Occipital lobe (tissue), 2 donors: ENCODE measurements around the gene OCSTAMP. TPM values are rescaled to one million over a fixed set of nuclear protein-coding genes. Genes with fewer than 3 reads are reported as not detected.

Experiments used
- DNase-seq: peaks from one replicate; lab custom pipeline; 2025; lab: John Stamatoyannopoulos, UW
- total RNA-seq: library from RNA; depleted of rRNA; stranded (reverse); fragments of >200 nt; gene quantifications from one replicate; pipeline ENCODE4 v1.2.3, GENCODE V29; 2014

The OCSTAMP gene
- total RNA-seq, result not detected

- no peak for DNase-seq
Measured at GRCh38 chr20:46550461-46550860, at the start of gene OCSTAMP. Gene OCSTAMP (minus strand): TSS chr20:46550654. CDS start chr20:46550560, 94 bp downstream.

- DNase-seq, result no peak
Measured at GRCh38 chr20:46599227-46599987, 49.0 kb upstream of the OCSTAMP start.

GRCh38 chr20:46595933-46596332, 45.5 kb upstream of the OCSTAMP start:
- DNase-seq, result no peak

DNA sequence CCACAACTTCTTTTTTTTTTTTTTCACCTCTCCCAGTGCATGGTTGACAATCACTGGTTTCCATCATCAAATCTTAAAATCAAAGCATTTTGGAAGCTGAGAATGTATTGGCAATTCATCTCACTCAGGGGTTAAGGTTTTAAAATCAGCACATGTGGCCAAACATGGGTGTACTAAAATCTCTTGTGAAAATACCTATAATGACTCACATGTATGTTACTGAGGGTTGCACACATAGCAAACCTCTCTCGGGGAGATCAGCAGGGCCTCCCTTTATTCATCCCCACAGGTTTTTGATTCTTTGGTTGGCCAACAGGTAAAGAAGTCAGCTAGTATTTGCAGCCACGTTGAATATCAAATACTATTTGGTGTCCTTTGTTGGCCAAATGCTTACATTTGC, 44.3 kb upstream of the OCSTAMP start:
- DNase-seq, result no peak

GRCh38 chr20:46592580-46593362, 42.3 kb upstream of the OCSTAMP start:
- DNase-seq, result no peak

- DNase-seq, result no peak
Measured at GRCh38 chr20:46590443-46590842, 40.0 kb upstream of the OCSTAMP start.

DNA sequence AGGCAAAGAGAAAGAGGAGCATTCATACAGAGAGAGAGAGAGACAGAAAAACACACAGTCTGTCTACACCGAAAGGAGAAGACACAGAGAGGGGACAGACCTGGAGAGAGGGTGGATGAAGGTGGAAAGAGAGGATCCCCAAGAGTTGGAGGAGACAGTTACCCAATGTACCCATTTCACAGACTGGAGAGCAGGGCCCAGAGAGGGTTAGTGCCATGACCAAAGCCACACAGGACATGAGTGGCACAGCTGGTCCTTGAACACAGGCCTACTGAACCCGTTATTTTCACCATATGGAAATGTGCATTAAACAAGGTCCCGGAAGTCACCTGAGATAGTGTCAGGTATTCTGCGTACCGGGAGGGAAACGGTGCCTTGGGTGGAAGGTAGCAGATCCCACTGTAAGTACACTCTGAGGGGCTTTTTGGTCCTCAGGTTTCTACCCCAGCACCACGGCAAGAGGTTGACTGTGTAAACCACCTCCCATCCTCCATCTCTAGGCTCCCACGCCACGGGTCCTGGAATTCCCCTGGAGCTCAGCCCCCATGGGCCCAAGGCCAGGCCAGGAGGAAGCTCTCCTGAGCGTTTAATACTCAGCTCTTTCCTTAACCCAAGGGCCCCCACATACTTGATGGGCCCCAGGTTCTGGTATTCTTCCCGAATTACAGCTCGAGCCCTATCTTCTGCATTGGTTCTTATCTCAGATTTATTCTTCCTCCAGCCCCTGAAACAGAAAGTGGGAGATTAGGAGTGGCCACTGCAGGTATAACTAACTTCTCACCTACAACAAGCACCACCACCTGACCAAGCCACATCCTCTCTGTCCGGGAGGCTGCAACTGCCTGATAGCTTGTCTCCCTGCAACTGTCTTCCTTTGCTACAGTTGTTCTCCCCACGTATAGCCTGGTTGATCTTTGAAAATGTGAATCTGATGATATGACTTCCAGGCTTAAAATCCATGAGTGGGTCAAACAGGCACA, 38.4 kb upstream of the OCSTAMP start:
- DNase-seq, result no peak

DNA sequence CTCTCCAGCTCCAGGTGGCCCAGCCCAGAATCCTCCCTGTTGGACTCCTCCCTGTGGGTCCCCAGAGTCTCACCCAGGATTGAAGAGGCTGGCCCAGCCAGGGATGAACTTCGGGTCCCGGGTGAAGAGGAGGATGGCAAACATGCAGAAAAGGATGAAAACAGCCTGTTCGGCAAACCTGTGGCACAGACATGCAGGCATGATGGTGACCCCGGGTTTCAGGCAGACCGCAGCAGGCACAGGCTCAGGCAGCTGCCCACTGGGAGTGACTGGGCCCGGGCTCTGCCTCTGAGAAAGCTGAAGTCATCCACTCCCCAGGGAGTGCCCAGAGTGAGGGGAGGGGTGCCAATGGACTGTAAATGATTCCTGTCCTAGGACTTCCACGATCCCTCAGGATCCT, 37.5 kb upstream of the OCSTAMP start:
- DNase-seq, result no peak

DNA sequence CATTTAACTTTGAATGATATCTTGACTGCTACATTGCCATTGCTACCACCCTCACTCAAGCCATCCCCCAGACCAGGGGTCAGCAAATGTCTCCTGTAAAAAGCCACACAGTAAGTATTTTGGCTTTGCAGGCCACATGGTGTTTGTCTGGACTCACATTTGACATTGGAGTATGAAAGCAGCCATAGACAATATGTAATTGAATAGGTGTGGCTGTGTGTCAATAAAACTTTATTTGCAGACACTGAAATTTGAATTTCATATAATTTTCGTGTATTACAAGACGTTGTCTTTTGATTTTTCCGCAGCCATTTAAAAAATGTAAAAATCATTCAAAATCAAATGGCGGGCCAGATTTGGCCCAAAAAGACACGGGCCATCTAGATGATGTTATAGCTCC, 36.3 kb upstream of the OCSTAMP start:
- no peak for DNase-seq

GRCh38 chr20:46584508-46584907, 34.1 kb upstream of the OCSTAMP start:
- DNase-seq, result no peak

DNA sequence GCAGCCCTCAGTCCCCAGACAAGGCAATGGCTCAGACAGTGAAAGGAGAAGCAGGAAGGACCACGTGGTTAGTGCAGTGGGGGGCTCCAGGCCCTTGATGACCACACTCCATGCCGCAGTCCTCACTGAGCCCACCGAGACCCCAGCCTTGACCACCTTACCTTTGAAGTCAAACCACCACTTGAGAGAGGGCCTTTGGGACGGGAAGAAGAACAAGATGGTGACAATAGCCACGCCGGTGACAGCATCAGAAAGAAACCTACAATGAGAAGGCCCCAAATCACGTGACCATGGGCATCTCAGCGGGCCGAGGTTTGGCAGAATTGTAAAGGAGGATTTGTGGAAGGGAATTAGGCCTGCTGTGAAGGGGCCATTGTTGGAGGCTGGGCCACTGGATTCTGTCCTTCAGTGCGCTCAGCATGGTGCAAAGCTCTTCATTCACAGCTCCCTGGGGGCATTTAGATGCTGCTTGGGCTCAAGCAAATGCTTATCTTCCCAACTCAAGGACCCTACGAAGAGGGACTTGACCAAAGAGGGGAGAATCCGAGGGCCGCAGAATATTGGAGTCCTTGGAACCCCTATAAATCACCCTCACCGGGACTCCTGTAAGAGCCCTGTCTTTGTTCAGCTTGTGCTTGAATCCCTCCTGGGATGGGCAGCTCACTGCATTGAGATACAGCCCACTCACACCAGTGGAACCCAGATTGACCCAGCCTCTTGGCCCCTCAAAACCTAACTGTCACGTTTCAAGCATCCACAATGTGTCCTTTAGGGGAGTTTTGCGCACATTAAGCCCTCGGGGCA, 33.2 kb upstream of the OCSTAMP start:
- no peak for DNase-seq

GRCh38 chr20:46582648-46583047, 32.2 kb upstream of the OCSTAMP start:
- DNase-seq, result no peak

DNA sequence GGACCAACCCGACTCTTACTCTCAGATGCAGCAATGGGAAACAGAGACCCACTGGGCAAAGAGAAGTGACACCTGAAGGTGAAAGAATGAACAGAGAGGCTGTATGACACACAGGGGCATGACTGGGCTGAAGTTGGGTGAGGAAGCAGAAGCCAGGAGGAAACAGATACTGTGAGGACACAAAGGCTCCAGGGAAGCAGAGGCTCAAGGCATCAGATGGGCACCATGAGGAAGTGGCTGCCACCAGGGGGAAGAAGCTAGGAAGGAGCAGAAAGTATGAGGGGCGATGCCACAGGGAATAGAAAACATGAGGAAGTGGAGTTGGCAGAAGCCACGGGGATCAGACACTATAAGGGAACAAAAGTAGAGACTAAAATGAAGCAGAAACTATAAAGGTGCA, 30.9 kb upstream of the OCSTAMP start:
- no peak for DNase-seq

GRCh38 chr20:46580613-46581205, 30.3 kb upstream of the OCSTAMP start:
- DNase-seq, result no peak

- no peak for DNase-seq
Measured at GRCh38 chr20:46578745-46579144, 28.3 kb upstream of the OCSTAMP start.

DNA sequence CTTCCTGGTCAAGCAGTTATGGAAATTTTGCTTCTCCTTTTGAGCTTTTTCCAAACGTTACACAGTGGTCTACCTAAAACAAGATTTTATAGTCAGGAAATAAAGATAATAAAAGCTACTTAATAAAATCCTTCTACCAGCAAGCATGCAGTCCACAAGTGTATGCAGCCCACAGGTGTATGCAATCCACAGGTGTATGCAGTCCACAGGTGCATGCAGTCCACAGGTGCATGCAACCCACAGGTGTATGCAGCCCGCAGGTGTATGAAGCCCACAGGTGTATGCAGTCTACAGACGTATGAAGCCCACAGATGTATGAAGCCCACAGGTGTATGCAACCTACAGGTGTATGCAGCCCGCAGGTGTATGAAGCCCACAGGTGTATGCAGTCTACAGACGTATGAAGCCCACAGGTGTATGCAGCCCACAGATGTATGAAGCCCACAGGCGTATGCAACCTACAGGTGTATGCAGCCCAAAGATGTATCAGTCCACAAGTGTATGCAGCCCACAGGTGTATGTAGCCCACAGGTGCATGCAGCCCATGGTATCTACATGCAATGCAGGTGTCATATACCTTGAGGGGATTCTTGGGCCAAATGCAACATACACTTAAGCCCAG, 26.4 kb upstream of the OCSTAMP start:
- DNase-seq, result no peak

DNA sequence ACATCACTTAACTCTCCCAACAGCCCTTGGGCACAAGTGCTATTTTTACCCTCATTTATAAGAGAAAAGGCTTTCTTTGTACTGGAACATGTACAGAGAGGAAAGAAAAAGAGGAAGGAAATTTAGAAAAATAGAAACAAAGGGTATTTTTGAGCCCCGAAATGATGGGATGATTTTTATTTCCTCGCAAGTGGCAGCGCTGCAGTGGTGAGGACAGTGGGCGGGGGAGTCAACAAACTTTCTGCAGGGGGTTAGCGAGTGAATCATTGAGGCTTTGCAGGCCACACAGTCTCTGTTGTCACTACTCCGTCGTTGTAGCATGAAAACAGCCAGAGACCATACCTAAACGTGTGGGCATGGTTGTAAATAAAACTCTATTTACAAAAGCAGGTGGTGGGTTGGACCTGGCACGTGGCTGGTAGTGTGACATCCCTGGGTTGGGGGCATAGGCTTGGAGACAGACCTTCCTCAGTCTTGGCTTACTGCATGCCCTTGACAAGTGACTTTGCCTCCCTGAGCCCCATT, 25.5 kb upstream of the OCSTAMP start:
- DNase-seq, result no peak

DNA sequence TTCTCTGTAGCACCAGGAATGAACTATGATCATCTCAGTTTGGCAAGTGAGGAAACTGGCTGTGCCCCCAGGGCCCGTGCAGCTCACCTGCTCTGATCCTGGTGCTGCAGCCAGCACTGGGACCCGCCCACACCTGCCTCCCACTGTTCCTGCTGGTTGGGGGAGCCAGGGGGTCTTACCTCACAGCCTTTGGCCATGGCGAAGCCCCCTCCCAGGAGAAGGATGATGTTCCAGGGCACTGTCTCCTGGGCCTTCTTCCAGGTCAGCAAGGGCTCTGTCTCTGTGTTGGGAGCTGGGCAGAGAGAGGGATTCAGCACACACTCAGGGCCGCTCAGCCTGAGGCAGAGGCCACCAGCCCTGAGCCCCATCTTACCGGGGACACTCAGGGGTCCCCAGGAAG, 24.9 kb upstream of the OCSTAMP start:
- no peak for DNase-seq

DNA sequence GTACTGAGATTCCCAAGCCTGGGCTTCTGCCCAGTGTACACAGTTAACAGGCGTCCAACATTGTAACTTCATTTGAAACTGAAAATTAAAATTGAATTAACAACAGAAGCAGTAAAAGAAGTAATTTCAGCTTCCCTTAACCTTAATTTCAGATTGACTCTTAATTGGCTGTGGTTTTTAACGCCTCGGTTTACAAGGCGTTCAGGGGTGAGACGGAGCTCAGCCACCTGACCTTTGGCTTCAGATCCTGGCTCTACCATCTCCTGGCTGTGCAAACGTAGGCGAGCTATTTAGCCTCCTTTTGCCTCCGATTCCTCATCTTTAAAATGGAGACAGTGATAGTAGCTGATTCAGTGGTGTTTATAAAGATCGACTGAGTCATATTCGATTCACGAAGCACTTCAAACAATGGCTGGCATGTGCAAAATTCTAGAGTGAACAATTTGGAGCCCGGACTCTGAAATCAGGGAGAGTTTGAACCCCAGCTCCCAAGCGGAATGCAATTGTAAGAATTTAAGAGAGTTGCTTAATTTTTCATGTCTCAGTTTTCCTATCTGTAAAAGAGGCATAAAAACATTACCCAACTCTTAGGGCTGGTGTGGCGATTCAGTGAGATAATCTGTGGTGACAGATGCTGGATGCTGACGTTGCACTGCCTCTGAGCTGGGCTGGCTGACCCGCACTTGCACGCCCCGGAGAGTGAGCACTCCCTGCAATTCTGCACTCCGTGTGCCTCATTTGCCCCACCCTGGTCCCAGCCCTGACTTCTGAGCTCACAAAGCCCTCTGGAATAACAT, 23.5 kb upstream of the OCSTAMP start:
- DNase-seq, result no peak
